ENCODE results near the gene HOXA13.

The HOXA13 gene

GRCh38 chr7:27167916-27168264 lies 32.0 kb downstream of the HOXA13 start:
- no peak overlapping the region for H4K12ac ChIP-seq (ENCODE audit: low read depth, low read length)
- H4K91ac ChIP-seq (ENCODE audit: low read depth, low read length) = no peak overlapping the region
- no peak overlapping the region for H3K23ac ChIP-seq (ENCODE audit: low read length)
- H3K4ac ChIP-seq (ENCODE audit: low read depth, low read length) = no peak overlapping the region
- H3K4me1 ChIP-seq (ENCODE audit: control insufficient read depth in 1 of 2, insufficient read depth in 2 of 2, low read length in 2 of 2) = peaks cover 4 to 8% of the 10 kb centered on the region in 2 experiments
- no peak overlapping the region for H4K8ac ChIP-seq (ENCODE audit: low read depth, low read length)
- H3K79me1 ChIP-seq (ENCODE audit: low read length) = no peaks in the 10 kb centered on the region
- H3K4me2 ChIP-seq (ENCODE audit: low read length) = no peak overlapping the region
- no peaks in the 10 kb centered on the region for H3K36me3 ChIP-seq (ENCODE audit: control insufficient read depth in 1 of 2, insufficient read depth in 2 of 2, low read length in 2 of 2)
- H3K4me3 ChIP-seq (ENCODE audit: low read depth, low read length) = no peak overlapping the region
- no peak overlapping the region for H3K14ac ChIP-seq (ENCODE audit: low read length)
- H2BK5ac ChIP-seq (ENCODE audit: low read depth, low read length, poor library complexity) = no peak overlapping the region
- H2BK12ac ChIP-seq (ENCODE audit: low read length) = no peak overlapping the region
- no CpG with 5 or more reads among the region's 4 CpGs for WGBS (ENCODE audit: extremely low coverage, insufficient coverage, insufficient read length)
- no peak overlapping the region for H3K27ac ChIP-seq (ENCODE audit: low read depth, low read length)
- H2AK5ac ChIP-seq (ENCODE audit: low read length) = no peak overlapping the region
- DNase-seq = no peak
- no peak overlapping the region for H3K9ac ChIP-seq (ENCODE audit: low read length)
- no peaks in the 10 kb centered on the region for H3K79me2 ChIP-seq (ENCODE audit: control insufficient read depth, insufficient read depth, low read length, poor library complexity)
- H2AFZ ChIP-seq (ENCODE audit: insufficient read depth, low read length, poor library complexity) = no peak overlapping the region
- H3K18ac ChIP-seq (ENCODE audit: low read length) = no peak overlapping the region
- no peak overlapping the region for H2BK120ac ChIP-seq (ENCODE audit: insufficient read depth, low read length, poor library complexity)
- H3K27me3 ChIP-seq (ENCODE audit: insufficient read depth, low read length) = peaks cover 88% of the 10 kb centered on the region
- peaks cover 42% of the 10 kb centered on the region for H3K9me3 ChIP-seq (ENCODE audit: insufficient read depth, low read depth, low read length)

- no peak overlapping the region for H4K12ac ChIP-seq (ENCODE audit: low read depth, low read length)
- no peak overlapping the region for H3K23ac ChIP-seq (ENCODE audit: low read length)
- H3K4me1 ChIP-seq (ENCODE audit: control insufficient read depth in 1 of 2, insufficient read depth in 2 of 2, low read length in 2 of 2) = peaks cover 4 to 8% of the 10 kb centered on the region in 2 experiments
- H3K36me3 ChIP-seq (ENCODE audit: control insufficient read depth in 1 of 2, insufficient read depth in 2 of 2, low read length in 2 of 2) = no peaks in the 10 kb centered on the region
- DNase-seq = no peak
- H2BK120ac ChIP-seq (ENCODE audit: insufficient read depth, low read length, poor library complexity) = no peak overlapping the region
- H2AK5ac ChIP-seq (ENCODE audit: low read length) = no peak overlapping the region
- H3K79me1 ChIP-seq (ENCODE audit: low read length) = no peaks in the 10 kb centered on the region
- H2AFZ ChIP-seq (ENCODE audit: insufficient read depth, low read length, poor library complexity) = no peak overlapping the region
- no peak overlapping the region for H3K14ac ChIP-seq (ENCODE audit: low read length)
- H2BK12ac ChIP-seq (ENCODE audit: low read length) = no peak overlapping the region
- H3K4me2 ChIP-seq (ENCODE audit: low read length) = no peak overlapping the region
- WGBS (ENCODE audit: extremely low coverage, insufficient coverage, insufficient read length) = no CpG with 5 or more reads among the region's 50 CpGs
- no peak overlapping the region for H2BK5ac ChIP-seq (ENCODE audit: low read depth, low read length, poor library complexity)
- H3K79me2 ChIP-seq (ENCODE audit: control insufficient read depth, insufficient read depth, low read length, poor library complexity) = no peaks in the 10 kb centered on the region
- H3K9ac ChIP-seq (ENCODE audit: low read length) = no peak overlapping the region
- peaks cover 81% of the 10 kb centered on the region for H3K27me3 ChIP-seq (ENCODE audit: insufficient read depth, low read length)
- no peak overlapping the region for H3K18ac ChIP-seq (ENCODE audit: low read length)
- H3K4ac ChIP-seq (ENCODE audit: low read depth, low read length) = no peak overlapping the region
- H4K8ac ChIP-seq (ENCODE audit: low read depth, low read length) = no peak overlapping the region
- H3K27ac ChIP-seq (ENCODE audit: low read depth, low read length) = no peak overlapping the region
- no peak overlapping the region for H3K4me3 ChIP-seq (ENCODE audit: low read depth, low read length)
- H4K91ac ChIP-seq (ENCODE audit: low read depth, low read length) = no peak overlapping the region
- peaks cover 37% of the 10 kb centered on the region for H3K9me3 ChIP-seq (ENCODE audit: insufficient read depth, low read depth, low read length)
Observed at GRCh38 chr7:27166531-27167505, 33.1 kb downstream of the HOXA13 start.

GRCh38 chr7:27165996-27166530 lies 33.8 kb downstream of the HOXA13 start:
- Histone ChIP-seq H3K4me2 (ENCODE audit: low read length) (no peak overlapping the region), H2BK12ac (ENCODE audit: low read length) (no peak overlapping the region)

GRCh38 chr7:27165089-27165995 lies 34.5 kb downstream of the HOXA13 start, which contains the start of gene HOXA9:
Gene HOXA9 (minus strand): TSS chr7:27165537. CDS start chr7:27165457, 80 bp downstream.
- DNase-seq = peak in 1 of 2 donors; percentile 47
- H3K23ac ChIP-seq (ENCODE audit: low read length) = no peak within 1 kb of the TSS
- WGBS (ENCODE audit: extremely low coverage, insufficient coverage, insufficient read length) = no CpG with 5 or more reads among the region's 82 CpGs
- H3K27me3 ChIP-seq (ENCODE audit: insufficient read depth, low read length) = peaks cover 85% of the 10 kb centered on the region
- H2BK120ac ChIP-seq (ENCODE audit: insufficient read depth, low read length, poor library complexity) = no peak within 1 kb of the TSS
- no peak within 1 kb of the TSS for H3K4me2 ChIP-seq (ENCODE audit: low read length)
- no peak within 1 kb of the TSS for H2BK12ac ChIP-seq (ENCODE audit: low read length)
- no peak within 1 kb of the TSS for H2BK5ac ChIP-seq (ENCODE audit: low read depth, low read length, poor library complexity)
- no peak within 1 kb of the TSS for H4K12ac ChIP-seq (ENCODE audit: low read depth, low read length)
- H3K79me2 ChIP-seq (ENCODE audit: control insufficient read depth, insufficient read depth, low read length, poor library complexity) = peaks cover 1% of the 10 kb centered on the region
- no peak within 1 kb of the TSS for H3K14ac ChIP-seq (ENCODE audit: low read length)
- no peak within 1 kb of the TSS for H3K4ac ChIP-seq (ENCODE audit: low read depth, low read length)
- no peak within 1 kb of the TSS for H4K91ac ChIP-seq (ENCODE audit: low read depth, low read length)
- no peak within 1 kb of the TSS for H3K9ac ChIP-seq (ENCODE audit: low read length)
- H3K9me3 ChIP-seq (ENCODE audit: insufficient read depth, low read depth, low read length) = peaks cover 35% of the 10 kb centered on the region
- H3K4me1 ChIP-seq (ENCODE audit: control insufficient read depth in 1 of 2, insufficient read depth in 2 of 2, low read length in 2 of 2) = peaks cover 7 to 10% of the 10 kb centered on the region in 2 experiments
- no peaks in the 10 kb centered on the region for H3K79me1 ChIP-seq (ENCODE audit: low read length)
- no peak within 1 kb of the TSS for H4K8ac ChIP-seq (ENCODE audit: low read depth, low read length)
- H2AK5ac ChIP-seq (ENCODE audit: low read length) = no peak within 1 kb of the TSS
- peak within 1 kb of the TSS; percentile 33 for H3K4me3 ChIP-seq (ENCODE audit: low read depth, low read length)
- no peaks in the 10 kb centered on the region for H3K36me3 ChIP-seq (ENCODE audit: control insufficient read depth in 1 of 2, insufficient read depth in 2 of 2, low read length in 2 of 2)
- H2AFZ ChIP-seq (ENCODE audit: insufficient read depth, low read length, poor library complexity) = no peak within 1 kb of the TSS
- H3K18ac ChIP-seq (ENCODE audit: low read length) = no peak within 1 kb of the TSS
- no peak within 1 kb of the TSS for H3K27ac ChIP-seq (ENCODE audit: low read depth, low read length)

More at GRCh38 chr7:27165996-27166530, 33.8 kb downstream of the HOXA13 start:
- Histone ChIP-seq H2AFZ (ENCODE audit: insufficient read depth, low read length, poor library complexity) (no peak overlapping the region), H3K79me1 (ENCODE audit: low read length) (no peaks in the 10 kb centered on the region), H3K14ac (ENCODE audit: low read length) (no peak overlapping the region), H2BK120ac (ENCODE audit: insufficient read depth, low read length, poor library complexity) (no peak overlapping the region), H3K36me3 (ENCODE audit: control insufficient read depth in 1 of 2, insufficient read depth in 2 of 2, low read length in 2 of 2) (no peaks in the 10 kb centered on the region), H3K27ac (ENCODE audit: low read depth, low read length) (no peak overlapping the region), H4K91ac (ENCODE audit: low read depth, low read length) (no peak overlapping the region), H3K4ac (ENCODE audit: low read depth, low read length) (no peak overlapping the region), H3K23ac (ENCODE audit: low read length) (no peak overlapping the region), H4K8ac (ENCODE audit: low read depth, low read length) (no peak overlapping the region), H3K9me3 (ENCODE audit: insufficient read depth, low read depth, low read length) (peaks cover 35% of the 10 kb centered on the region), H3K4me3 (ENCODE audit: low read depth, low read length) (peak overlapping the region; percentile 33), H3K18ac (ENCODE audit: low read length) (no peak overlapping the region), H2BK5ac (ENCODE audit: low read depth, low read length, poor library complexity) (no peak overlapping the region), H3K79me2 (ENCODE audit: control insufficient read depth, insufficient read depth, low read length, poor library complexity) (no peaks in the 10 kb centered on the region), H3K9ac (ENCODE audit: low read length) (no peak overlapping the region), H4K12ac (ENCODE audit: low read depth, low read length) (no peak overlapping the region), H2AK5ac (ENCODE audit: low read length) (no peak overlapping the region), H3K4me1 (ENCODE audit: control insufficient read depth in 1 of 2, insufficient read depth in 2 of 2, low read length in 2 of 2) (peaks cover 3 to 6% of the 10 kb centered on the region in 2 experiments), H3K27me3 (ENCODE audit: insufficient read depth, low read length) (peaks cover 79% of the 10 kb centered on the region)
- no peak for DNase-seq
- WGBS (ENCODE audit: extremely low coverage, insufficient coverage, insufficient read length) = no CpG with 5 or more reads among the region's 46 CpGs
